ENCODE measurements around the gene RETSAT.
A peak's percentile ranks its signal among the peaks of the same experiment; 100 is the strongest.
"Not testable (repeated sequence)": the region's sequence is repeated elsewhere in the genome, so short reads cannot be mapped to it uniquely, and the experiment has no call there.

The RETSAT gene

GRCh38 chr2:85354286-85355072 lies at the start of gene RETSAT, which contains the start of gene ELMOD3:
TSS of gene RETSAT (minus strand) at chr2:85354528. CDS start at chr2:85354507, 21 bp downstream.
TSS of gene ELMOD3 (plus strand) at chr2:85354769. CDS start at chr2:85357199, 2,430 bp downstream.
- DNase-seq, result peak; percentile 98 to 100 (median 98)

DNA sequence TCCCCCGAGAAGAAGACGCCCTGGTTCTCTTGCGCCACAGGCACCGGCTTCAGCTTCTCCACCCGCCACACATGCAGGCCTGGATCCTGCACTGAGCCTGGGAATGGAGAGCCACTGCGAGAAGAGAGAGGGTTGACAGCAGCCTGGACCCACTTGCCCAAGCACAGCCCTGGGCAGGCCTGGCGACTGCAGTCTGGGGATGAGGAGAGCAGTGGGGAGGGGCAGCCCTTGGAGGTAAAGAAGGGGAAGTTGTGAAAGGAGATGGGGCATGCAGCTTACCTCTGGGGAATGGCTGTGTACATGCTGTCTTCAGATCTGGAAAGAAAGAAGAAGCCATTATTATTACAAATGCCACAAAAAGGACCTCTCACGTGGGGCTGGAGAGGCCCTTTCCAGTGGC lies 47.5 kb upstream of the RETSAT start:
- DNase-seq, result no peak

GRCh38 chr2:85401464-85401805 lies 47.1 kb upstream of the RETSAT start:
- DNase-seq, result no peak

- DNase-seq, result no peak
Measured at GRCh38 chr2:85400541-85401463, 46.5 kb upstream of the RETSAT start.

DNA sequence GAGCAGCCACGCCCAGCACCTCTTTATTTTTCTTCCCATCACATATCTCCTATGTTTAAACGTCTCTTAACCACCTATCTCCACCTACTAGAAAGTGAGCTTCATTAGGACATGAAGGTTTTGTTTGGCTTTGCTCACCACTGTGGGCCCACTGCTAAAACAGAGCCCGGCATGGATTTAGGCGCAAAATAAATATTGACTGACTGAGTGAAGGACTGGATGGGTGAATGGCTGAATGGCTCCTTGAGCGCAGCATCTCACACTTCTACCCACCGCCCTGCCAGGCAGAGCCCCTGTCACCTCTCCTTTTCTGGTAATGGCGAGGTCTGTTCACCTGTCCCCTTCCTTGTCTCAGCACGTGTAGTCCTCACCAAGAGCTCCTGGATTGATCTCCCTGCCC lies 45.7 kb upstream of the RETSAT start:
- DNase-seq, result no peak

GRCh38 chr2:85399183-85399455 lies 44.8 kb upstream of the RETSAT start:
- DNase-seq, result no peak

DNA sequence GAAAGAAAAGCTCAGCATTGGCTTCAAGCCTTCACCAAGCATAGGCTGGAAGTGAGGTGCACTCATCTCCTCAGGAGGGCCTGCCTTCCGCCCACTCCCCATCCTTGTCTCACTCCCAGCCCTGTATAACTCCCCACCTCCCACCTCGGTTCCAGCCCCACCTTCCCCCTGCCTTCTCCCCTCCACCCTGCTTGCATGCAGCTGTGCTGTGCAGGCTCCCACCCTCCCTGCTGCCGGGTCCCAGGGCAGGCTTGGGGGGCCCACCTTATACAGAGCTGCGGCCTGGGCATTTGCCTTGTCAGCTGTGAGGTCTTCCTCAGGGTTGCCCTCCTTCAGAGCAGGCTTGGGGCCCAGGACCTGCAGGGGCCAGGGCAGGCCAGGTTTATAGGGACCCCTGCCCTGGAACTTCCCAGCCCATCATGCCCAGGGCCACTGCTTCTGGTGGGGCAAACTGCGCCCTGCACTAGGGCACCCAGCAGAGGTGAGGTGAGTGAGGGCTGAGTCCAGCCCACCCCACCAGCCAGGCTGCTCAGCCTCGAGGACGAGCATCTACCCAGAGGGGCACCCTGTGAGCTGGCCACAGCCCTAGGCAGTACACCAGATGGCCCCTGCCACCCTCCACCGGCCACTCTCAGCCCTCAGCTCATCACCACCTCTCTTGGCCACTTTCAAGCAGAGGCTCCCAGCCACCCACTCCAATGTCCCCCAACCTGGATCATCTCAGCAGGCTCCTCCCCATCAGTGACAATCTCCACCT lies 44.3 kb upstream of the RETSAT start:
- no peak for DNase-seq

- DNase-seq, result no peak
Measured at GRCh38 chr2:85397925-85398331, 43.6 kb upstream of the RETSAT start.

DNA sequence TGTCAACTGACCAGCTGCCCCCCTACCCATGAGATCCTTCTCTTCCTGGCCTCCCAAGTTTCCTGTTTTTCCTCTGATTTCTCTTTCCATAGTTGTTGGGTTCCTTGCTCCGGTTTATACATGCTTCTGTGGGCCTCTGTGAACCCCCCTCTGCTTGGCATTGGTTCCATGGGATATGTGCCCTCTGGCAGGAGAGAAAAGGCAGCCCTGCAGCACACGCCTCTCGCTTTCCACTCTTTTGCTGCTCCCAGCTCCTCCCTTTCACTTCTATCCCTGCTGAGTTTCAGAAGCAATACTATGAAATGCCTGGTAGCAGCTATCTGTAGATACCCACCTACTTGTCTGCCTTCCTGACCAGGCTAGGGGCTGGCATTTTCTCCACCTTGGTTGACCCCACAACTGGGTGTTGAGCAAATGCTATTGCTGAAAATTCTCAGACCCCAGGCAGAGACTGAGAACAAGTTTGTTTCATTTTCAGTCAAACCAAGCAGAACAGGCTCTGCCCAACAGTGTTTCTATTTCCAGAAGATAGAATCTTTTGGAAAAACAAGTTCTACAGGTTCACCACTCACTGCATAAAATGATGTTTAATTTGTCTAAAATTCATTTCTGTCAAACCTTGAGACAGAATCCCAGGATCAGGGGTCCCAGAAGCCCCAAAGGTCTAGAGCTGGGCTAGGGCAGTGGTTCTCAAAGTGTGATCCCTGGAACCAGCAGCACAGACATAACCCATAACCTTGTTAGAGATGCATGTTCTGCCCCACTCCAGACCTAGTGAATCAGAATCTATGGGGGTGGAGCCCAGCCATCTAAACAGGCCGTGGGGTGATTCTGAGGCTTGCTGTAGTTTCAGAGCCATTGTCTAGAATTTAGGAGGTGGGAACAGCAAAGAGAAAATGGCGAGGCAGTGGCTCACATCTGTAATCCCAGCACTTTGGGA lies 42.5 kb upstream of the RETSAT start:
- no peak for DNase-seq

DNA sequence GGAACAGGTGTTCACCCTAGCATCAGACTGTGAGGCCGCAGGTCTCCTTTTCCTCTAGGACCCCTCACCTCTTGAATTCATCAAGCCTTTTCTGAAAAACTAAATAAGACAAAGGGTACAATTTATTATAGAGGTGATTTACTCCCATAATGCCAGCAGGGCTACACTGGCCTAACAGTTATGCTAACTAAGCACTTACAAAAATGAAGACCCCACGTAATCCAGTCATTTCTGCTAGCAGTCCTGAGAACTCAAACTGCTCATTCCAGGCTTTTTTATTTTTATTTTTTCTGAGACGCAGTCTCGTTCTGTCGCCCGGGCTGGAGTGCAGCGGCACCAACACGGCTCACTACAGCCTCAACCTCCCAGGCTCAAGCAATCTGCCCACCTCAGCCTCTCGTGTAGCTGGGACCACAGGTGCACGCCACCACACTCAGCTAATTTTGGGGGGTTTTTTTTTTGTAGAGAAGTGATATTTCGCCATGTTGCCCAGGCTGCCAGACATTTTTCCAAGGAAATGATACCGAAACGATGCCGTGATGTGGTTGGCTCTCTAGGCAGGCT lies 41.7 kb upstream of the RETSAT start:
- no peak for DNase-seq

GRCh38 chr2:85394976-85395375 lies 40.6 kb upstream of the RETSAT start:
- no peak for DNase-seq

DNA sequence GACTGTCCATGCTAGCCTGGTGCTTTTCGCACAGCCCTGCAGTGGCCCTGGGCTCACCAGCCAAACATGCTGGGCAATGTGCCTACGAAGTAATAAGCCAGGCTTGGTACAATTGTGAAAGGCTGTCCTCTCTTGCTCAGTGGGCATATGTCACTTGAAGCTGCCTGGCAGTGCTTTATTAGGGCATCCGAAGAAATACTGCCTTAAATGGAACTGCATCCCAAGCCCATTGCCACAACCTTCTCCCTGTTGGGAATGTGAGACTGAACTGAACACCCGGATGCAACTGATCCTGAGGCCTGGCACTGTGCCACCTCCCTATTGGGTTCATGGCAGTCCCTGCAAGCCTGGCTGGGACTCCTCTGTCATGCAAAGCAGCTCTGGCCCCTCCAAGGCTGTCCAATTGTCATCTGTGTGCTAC lies 39.9 kb upstream of the RETSAT start:
- no peak for DNase-seq

DNA sequence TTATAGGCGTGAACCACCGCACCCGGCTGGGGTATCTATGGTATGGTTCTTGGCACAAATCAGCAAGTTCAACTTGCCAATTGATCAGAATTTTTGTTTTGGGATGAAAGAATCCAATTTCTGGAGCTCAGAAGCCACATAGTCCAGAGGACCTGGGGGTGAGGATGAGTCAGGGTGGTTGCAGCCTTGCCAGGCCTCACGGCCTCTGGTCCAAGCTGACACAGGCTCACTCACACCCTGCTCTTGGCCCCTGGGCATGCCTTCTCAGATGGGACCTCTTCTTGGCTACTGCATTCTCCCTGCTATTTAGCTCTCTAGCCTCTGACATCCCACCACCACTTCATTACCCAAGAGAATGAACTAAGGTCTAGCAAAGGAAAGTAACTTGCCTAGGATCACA lies 39.5 kb upstream of the RETSAT start:
- no peak for DNase-seq

GRCh38 chr2:85390941-85391669 lies 36.8 kb upstream of the RETSAT start:
- peak; percentile 61 to 79 (median 66) for DNase-seq

GRCh38 chr2:85388878-85389538 lies 34.7 kb upstream of the RETSAT start:
- no peak for DNase-seq

DNA sequence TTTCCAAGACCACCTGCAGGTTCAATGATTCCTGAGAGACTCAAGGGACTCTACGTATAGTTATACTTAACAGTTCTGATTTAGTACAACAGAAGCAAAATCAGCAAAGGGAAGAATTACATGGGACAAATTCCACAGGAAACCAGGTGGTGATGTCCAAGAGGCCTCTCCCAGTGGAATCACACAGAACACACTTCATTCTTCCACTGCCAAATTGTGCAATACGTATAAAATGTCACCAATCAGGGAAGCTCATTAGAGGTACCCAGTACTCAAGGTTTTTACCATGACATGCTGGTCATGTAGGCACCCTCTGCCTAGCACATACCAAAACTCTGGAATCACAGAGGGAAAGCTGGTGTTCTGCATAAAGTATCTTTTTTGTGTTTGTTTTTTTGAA lies 33.4 kb upstream of the RETSAT start:
- DNase-seq, result no peak

DNA sequence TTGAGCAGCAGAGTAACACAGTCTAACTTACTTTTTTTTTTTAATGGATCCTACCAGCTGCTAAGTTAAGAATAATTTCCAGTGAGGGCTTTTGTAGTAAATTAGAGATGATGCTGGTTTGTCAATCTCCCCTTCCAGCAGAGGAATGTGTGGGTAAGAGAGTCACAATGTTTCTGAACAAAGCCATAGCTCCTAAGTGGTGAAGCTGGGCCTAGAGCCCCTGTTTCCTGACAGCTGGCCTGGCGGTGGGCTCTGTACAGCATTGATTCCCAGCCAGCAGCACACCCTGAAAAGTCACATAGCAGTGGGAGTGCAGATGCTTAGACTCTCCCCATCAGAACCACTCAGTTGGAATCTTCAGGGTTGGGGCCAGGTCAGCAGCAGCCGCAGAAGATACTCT lies 31.4 kb upstream of the RETSAT start:
- no peak for DNase-seq

DNA sequence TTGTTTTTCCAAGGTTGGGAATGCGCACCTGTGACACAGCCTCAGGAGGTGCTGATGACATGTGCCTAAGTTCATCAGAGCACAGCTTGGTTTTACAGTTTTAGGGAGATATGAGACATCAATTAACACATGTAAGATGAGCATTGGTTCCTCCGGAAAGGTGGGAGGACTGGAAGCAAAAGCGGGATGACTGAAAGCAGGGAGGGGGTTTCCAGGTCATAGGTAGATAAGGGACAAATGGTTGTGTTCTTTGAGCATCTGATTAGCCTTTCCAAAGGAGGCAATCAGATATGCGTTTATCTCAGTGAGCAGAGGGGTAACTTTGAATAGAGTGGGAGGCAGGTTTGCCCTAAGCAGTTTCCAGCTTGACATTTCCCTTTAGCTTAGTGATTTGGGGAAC lies 29.5 kb upstream of the RETSAT start:
- DNase-seq, result no peak

DNA sequence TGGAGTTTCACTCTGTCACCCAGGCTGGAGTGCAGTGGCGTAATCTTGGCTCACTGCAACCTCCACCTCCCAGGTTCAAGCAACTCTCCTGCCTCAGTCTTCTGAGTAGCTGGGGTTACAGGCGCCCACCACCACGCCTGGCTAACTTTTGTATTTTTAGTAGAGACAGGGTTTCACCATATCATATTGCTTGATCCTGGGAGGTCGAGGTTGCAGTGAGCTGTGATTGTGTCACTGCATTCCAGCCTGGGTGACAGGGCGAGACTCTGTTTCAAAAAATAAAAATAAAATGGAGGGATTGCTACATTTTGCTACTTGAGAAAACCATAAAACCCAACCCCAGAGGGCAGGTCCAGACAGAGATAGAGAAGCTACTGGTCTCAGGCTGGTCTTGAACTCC lies 28.8 kb upstream of the RETSAT start:
- DNase-seq, result not testable (repeated sequence)

GRCh38 chr2:85380048-85380447 lies 25.7 kb upstream of the RETSAT start:
- no peak for DNase-seq

GRCh38 chr2:85378257-85378656 lies 23.9 kb upstream of the RETSAT start:
- DNase-seq, result no peak

All from suppressor macrophage treated with lipopolysaccharide for 1 hour (primary cell).